ENCODE results near the gene PAX7.

DNA sequence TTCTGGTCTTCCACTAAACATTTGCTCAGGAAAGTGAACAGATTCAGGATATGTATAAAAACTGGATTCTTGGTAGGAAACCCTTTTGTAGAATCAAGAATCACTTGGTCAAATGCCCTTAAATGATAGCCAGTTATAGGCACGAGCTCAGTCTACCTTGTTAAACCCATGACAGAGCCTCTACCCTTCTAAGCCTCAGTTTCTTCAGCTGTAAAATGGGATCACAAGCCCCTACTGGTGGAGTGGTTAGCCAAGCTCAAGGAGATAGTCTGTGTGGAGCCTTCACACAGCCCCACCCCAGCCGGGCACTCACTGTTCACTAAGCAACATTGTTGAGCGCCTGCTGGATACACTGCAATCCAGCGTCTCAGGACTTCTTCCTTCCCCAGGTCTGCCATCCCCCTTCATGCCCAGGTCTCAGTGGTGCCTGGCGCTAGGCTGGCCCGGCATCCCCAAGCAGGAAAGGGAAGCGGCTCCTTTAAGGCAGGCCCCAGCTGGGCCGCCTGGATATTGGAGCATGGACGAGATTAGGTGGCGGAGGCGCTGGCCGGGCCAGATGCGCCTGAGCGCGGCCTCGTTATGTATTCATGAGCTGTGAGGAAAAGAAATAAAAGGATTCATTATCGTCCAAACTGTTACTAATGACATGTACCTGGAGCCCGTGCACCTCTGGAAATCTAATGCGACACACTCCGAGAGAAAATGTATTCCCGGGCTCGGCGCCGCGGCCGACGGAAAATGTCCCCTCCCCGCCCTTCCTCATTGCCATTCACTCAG is 153.2 kb downstream of the PAX7 start:
- TF ChIP-seq, protein P1, sequence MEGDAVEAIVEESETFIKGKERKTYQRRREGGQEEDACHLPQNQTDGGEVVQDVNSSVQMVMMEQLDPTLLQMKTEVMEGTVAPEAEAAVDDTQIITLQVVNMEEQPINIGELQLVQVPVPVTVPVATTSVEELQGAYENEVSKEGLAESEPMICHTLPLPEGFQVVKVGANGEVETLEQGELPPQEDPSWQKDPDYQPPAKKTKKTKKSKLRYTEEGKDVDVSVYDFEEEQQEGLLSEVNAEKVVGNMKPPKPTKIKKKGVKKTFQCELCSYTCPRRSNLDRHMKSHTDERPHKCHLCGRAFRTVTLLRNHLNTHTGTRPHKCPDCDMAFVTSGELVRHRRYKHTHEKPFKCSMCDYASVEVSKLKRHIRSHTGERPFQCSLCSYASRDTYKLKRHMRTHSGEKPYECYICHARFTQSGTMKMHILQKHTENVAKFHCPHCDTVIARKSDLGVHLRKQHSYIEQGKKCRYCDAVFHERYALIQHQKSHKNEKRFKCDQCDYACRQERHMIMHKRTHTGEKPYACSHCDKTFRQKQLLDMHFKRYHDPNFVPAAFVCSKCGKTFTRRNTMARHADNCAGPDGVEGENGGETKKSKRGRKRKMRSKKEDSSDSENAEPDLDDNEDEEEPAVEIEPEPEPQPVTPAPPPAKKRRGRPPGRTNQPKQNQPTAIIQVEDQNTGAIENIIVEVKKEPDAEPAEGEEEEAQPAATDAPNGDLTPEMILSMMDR (IDR thresholded peaks at IDR 0.05; ENCODE audit: low read depth, low read length): no peak
- TF ChIP-seq EZH2phosphoT487 (IDR thresholded peaks at IDR 0.05; ENCODE audit: low read depth): no peak
